Body of pancreas (tissue), 4 donors: ENCODE measurements around the gene LRSAM1.

ENCODE experiments used
- POLR2A ChIP-seq, 3 donors: fragments of 450-650 bp; IDR thresholded peaks; one replicate each; pipeline ENCODE4 v1.6.1; 2016; ENCODE audit warnings: antibody characterized with exemption in 3 of 3, mild to moderate bottlenecking in 2 of 3
- TF ChIP-seq, protein P1 (sequence below), 7 experiments: fragments of 450-650 bp in 4 of 7; fragments of 200-600 bp in 3 of 7; sonication (generic) in 3 of 7; IDR thresholded peaks; one replicate each; pipeline ENCODE4 v1.5.1; 2016 to 2019; ENCODE audit warnings: antibody characterized with exemption in 7 of 7

DNA sequence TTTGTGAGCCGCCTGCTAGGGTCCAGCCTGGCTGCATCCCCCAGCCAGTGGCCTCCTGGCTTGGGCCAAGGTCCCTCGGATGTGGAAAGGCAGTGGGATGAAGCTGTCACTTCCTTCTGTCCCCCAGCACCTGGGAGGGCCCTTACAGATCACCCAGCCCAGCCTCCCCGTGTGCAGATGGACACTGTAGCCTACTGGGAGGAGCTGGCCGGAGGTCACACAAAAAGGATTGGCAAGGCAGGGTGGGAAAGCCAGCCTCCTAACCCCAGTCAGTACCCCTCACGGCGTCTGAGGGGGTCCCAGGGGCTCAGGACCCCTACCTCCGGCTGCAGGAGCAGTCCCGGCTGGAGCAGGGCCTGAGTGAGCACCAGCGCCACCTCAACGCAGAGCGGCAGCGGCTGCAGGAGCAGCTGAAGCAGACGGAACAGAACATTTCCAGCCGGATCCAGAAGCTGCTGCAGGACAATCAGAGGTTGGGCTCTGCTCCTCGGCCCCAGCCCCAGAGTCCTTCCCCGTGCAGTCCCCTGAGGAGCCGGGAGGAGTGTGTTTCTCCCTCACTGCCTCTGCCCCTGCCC is 28.3 kb downstream of the LRSAM1 start:
- TF ChIP-seq, protein P1, sequence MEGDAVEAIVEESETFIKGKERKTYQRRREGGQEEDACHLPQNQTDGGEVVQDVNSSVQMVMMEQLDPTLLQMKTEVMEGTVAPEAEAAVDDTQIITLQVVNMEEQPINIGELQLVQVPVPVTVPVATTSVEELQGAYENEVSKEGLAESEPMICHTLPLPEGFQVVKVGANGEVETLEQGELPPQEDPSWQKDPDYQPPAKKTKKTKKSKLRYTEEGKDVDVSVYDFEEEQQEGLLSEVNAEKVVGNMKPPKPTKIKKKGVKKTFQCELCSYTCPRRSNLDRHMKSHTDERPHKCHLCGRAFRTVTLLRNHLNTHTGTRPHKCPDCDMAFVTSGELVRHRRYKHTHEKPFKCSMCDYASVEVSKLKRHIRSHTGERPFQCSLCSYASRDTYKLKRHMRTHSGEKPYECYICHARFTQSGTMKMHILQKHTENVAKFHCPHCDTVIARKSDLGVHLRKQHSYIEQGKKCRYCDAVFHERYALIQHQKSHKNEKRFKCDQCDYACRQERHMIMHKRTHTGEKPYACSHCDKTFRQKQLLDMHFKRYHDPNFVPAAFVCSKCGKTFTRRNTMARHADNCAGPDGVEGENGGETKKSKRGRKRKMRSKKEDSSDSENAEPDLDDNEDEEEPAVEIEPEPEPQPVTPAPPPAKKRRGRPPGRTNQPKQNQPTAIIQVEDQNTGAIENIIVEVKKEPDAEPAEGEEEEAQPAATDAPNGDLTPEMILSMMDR (IDR thresholded peaks at IDR 0.05), result no peak
- no peak for TF ChIP-seq POLR2A (IDR thresholded peaks at IDR 0.05)
